ENCODE results near the gene ALDH8A1. TPM values are rescaled to one million over a fixed set of nuclear protein-coding genes. Genes with fewer than 3 reads are reported as not detected.

Gene ALDH8A1
- total RNA-seq, 1 donor from 2014 or later: 1.2 TPM

DNA sequence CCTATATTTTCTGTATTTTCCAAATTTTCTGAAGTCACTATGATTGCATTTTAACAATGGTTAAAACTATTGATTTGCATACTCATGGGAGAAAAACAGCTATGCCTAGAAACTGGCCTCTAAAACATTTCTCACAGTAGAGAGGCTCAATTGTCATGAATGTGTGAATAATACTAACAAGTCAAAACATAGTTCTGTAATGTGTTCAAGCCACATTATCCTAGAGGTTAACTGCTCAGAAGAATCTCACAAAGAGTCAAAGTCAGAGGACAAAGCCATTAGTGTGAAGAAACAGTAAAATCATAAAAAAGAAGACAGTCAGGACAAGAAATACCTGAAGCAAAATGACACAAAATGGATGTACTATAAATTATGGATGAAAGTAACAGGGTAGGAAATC lies 12.5 kb upstream of the ALDH8A1 start:
- Histone ChIP-seq H3K27me3 (no peaks in the 10 kb centered on the region), H3K27ac (no peak overlapping the region), H3K9me3 (no peaks in the 10 kb centered on the region), H3K36me3 (peaks cover 51% of the 10 kb centered on the region), H3K4me1 (no peaks in the 10 kb centered on the region), H3K4me3 (no peak overlapping the region)
- intact Hi-C loops (cut with DNase I): no loop called here
- DNase-seq (no peak), ATAC-seq (no peak)
- TF ChIP-seq, protein P1, sequence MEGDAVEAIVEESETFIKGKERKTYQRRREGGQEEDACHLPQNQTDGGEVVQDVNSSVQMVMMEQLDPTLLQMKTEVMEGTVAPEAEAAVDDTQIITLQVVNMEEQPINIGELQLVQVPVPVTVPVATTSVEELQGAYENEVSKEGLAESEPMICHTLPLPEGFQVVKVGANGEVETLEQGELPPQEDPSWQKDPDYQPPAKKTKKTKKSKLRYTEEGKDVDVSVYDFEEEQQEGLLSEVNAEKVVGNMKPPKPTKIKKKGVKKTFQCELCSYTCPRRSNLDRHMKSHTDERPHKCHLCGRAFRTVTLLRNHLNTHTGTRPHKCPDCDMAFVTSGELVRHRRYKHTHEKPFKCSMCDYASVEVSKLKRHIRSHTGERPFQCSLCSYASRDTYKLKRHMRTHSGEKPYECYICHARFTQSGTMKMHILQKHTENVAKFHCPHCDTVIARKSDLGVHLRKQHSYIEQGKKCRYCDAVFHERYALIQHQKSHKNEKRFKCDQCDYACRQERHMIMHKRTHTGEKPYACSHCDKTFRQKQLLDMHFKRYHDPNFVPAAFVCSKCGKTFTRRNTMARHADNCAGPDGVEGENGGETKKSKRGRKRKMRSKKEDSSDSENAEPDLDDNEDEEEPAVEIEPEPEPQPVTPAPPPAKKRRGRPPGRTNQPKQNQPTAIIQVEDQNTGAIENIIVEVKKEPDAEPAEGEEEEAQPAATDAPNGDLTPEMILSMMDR (IDR thresholded peaks at IDR 0.05): no peak

DNA sequence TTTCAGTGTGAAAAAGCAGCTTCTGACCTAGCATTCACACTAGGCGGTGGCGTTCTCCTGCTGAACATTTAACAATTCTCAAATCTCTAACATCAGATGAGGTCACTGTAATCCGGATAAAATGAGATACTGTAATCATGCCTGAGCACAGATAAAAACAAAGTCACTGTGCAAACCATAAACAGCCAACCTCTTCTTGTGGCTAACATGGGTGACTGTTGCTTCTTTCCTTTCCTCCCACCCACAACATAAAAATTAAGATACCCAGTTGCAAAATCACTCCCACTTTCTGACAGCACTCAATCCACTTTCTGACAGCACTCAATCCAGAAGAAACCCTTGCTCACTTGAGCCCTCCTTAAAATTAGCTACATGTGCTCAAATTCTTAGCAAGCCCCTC lies 11.5 kb upstream of the ALDH8A1 start:
- Histone ChIP-seq H3K27ac (no peak overlapping the region), H3K9me3 (no peaks in the 10 kb centered on the region), H3K4me3 (no peak overlapping the region), H3K4me1 (no peaks in the 10 kb centered on the region), H3K27me3 (no peaks in the 10 kb centered on the region), H3K36me3 (peaks cover 46% of the 10 kb centered on the region)
- ATAC-seq (no peak), DNase-seq (no peak)
- intact Hi-C loops (cut with DNase I): no loop called here
- TF ChIP-seq, protein P1 (IDR thresholded peaks at IDR 0.05): no peak

DNA sequence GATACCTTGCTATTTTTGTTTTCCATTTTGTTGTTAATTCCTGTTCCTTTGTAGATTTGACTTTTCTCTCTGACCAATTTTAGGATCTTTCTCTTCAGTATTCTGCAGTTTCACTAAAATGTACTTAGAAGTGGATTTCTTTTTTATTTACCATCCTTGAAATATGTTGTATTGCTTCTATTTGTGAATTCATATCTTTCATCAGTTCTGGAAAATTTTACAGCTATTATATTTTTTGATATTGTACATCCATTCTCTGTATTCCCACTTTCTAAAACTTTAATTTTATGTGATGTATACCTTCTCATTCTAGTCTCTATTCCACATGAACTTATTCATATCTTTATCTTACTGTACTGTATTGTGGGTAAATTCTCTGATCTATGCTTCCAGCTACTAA lies 9.7 kb upstream of the ALDH8A1 start:
- intact Hi-C loops (cut with DNase I): no loop called here
- no peak overlapping the region for H3K27ac ChIP-seq
- H3K4me3 ChIP-seq: no peak overlapping the region
- TF ChIP-seq, protein P1 (IDR thresholded peaks at IDR 0.05): no peak
- no peak for ATAC-seq
- H3K4me1 ChIP-seq: no peaks in the 10 kb centered on the region
- no peaks in the 10 kb centered on the region for H3K9me3 ChIP-seq
- no peak for DNase-seq
- H3K27me3 ChIP-seq: no peaks in the 10 kb centered on the region
- H3K36me3 ChIP-seq: peaks cover 28% of the 10 kb centered on the region

DNA sequence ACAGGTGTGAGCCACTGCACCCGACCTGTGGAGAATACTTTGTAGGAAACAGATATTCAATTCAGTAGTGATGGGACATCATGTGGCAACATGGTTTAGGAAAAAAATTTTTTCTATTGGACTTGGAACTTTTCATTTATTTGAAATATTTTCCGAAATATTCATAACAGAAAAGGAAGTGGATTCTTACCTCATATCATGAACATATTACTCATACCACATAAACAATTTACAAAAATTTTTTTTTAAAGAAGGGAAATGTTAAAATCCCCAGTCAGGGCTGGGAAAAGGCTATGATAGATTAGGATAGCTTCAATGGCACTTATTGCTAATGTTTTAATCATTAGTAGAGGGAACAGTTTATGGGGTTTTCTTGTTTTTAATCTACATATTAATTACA lies 6.8 kb upstream of the ALDH8A1 start:
- Histone ChIP-seq H3K4me1 (no peaks in the 10 kb centered on the region), H3K4me3 (no peak overlapping the region), H3K36me3 (peaks cover 5% of the 10 kb centered on the region), H3K27me3 (no peaks in the 10 kb centered on the region), H3K27ac (no peak overlapping the region), H3K9me3 (no peaks in the 10 kb centered on the region)
- intact Hi-C loops (cut with DNase I): no loop called here
- DNase-seq (no peak), ATAC-seq (no peak)
- TF ChIP-seq, protein P1 (IDR thresholded peaks at IDR 0.05): no peak

DNA sequence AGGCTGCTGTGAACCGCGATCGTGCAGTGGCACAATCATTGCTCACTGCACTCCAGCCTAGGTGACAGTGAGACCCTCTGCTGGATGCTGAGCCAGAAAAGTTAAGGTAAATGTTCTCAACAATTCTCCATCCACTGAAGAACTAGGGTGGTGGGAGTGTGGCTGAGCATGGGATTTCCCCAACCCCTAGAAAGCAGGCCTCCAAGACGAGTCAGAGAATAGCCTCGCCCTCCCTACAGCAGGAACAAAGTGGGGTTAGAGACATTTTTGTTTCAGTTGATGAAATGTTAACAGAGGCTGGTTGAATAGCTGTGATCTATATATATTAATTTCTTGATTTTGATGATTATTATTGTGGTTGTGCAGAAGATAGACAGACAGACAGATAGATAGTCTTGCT lies 6.1 kb upstream of the ALDH8A1 start:
- H3K9me3 ChIP-seq: no peaks in the 10 kb centered on the region
- no peaks in the 10 kb centered on the region for H3K4me1 ChIP-seq
- ATAC-seq: no peak
- no peak for DNase-seq
- no peaks in the 10 kb centered on the region for H3K36me3 ChIP-seq
- no peaks in the 10 kb centered on the region for H3K27me3 ChIP-seq
- H3K27ac ChIP-seq: no peak overlapping the region
- H3K4me3 ChIP-seq: no peak overlapping the region
- intact Hi-C loops (cut with DNase I): no loop called here
- TF ChIP-seq, protein P1 (IDR thresholded peaks at IDR 0.05): no peak

DNA sequence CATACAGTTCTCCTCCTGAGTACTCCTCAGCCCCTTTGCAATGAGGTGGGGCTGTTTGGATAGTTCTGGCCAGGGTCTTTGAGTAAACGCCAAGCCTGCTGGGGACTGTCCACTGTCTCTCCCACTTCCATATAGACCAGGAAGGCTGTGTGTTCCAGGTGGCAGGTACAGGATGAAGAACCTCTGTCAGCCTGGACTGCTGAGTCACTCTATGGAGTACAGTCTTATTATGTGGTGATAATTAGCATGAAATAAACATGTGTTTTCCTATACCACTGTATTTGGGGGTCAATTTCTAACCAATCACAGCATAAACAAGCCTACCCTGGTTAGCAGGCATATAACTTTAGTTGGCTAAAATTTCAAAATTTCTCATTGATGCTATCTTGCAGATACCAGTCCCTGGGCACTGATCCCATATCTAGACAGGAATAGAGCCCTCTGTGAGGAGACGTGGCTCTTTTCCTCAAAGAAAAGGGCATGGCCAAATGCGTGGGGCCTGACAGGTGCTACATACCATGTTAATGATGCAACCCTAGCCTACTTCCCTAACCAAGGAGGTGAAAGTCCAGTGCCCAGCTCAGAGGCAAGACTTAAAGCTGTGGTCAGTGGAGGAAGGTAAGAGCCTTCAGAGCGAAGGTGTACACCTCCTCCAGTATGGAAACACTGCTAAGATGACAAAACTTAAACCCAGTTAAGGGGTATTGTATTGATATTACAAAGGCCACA lies 4.5 kb upstream of the ALDH8A1 start:
- no peaks in the 10 kb centered on the region for H3K9me3 ChIP-seq
- TF ChIP-seq, protein P1 (IDR thresholded peaks at IDR 0.05): no peak
- DNase-seq (no peak), ATAC-seq (no peak)
- H3K4me1 ChIP-seq: no peaks in the 10 kb centered on the region
- H3K4me3 ChIP-seq: no peak overlapping the region
- H3K27ac ChIP-seq: no peak overlapping the region
- no peaks in the 10 kb centered on the region for H3K27me3 ChIP-seq
- intact Hi-C loops (cut with DNase I): no loop called here
- no peaks in the 10 kb centered on the region for H3K36me3 ChIP-seq
